ENCODE data around the gene ANO8.

ANO8 gene

DNA sequence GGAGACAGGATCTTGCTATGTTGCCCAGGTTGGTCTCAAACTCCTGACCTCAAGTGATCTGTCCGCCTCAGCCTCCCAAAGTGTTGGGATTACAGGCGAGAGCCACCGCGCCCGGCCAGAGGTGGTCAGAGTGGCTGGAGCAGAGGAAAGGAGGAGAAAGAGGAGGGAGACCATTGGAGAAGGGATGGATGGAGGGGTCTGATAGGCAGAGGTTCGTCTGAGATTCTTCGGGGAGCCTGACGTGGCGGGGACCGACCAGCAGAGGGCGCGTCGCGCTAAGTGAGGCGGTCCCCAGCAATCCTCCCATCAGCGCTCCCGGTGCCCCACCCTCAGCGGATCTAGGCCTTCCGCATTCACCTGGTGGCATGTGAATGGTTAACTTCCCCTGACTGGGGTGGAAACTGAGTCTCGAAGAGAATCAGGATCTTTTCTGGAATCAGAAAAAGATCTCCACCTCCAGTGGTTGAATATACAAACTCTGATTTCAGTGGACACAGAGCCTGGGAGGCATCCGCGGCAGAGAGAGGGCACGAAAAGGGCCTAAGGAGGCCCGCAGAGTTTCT, 11.5 kb upstream of the ANO8 start:
- DNase-seq (ENCODE audit: low read depth in 3 of 3, low spot score in 1 of 3): peak in 2 of 3 donors; percentile 59 to 79

DNA sequence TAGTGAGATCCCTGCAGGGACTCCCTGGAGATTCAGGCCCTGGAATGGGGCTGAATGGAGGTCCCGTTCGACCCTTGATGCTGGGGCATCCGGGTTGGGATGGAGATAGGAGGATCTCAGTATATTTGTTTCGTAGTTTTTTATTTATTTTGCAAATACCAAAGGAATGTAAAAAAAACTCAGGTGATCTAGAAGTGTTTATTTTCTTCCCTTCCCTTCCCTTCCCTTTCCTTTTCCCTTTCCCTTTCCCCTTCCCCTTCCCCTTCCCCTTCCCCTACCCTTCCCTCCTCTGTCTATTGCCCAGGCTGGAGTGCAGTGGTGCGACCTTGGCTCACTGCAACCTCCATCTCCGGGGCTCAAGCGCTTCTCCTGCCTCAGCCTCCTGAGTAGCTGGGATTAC, 7.2 kb upstream of the ANO8 start:
- no peak for DNase-seq (ENCODE audit: low read depth in 3 of 3, low spot score in 1 of 3)

DNA sequence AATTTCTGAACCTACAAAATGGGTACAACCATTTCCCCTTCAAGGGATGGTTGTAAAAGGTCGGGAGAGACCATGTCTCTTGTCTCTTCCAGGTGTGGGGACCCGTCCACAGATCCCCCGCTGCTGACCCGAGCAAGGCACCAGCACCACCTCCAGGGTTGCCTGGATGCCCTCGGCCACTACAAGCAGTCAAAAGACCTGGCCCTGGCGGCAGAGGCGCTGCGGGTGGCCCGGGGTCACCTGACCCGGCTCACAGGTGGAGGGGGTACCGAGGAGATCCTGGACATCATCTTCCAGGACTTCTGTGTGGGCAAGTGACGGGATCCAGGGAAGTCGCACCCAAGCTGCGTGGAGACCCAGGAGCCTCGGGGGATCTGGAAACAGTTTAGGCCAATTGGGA, 6.7 kb upstream of the ANO8 start:
- no peak for DNase-seq (ENCODE audit: low read depth in 3 of 3, low spot score in 1 of 3)

DNA sequence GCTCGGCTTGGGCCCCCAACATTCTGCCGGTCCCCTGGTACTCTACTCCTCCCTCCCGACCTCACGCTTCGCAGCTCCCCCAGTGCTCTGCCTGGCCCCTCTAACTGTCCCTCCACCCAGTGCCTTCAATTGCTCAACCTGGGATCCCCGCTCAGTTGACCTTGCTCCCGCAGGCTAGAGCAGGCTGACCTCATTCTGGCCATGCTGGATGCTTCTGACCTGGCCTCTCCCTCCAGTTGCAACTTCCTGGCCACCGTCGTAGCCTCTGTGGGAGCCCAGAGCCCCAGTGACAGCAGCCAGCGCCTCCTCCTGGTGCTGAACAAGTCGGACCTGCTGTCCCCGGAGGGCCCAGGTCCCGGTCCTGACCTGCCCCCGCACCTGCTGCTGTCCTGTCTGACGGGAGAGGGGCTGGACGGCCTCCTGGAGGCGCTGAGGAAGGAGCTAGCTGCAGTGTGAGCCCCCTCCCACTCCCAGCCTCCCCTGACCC, 6.3 kb upstream of the ANO8 start:
- DNase-seq (ENCODE audit: low read depth in 3 of 3, low spot score in 1 of 3): no peak

GRCh38 chr19:17340302-17340870, 5.7 kb upstream of the ANO8 start:
- no peak for DNase-seq (ENCODE audit: low read depth in 3 of 3, low spot score in 1 of 3)

DNA sequence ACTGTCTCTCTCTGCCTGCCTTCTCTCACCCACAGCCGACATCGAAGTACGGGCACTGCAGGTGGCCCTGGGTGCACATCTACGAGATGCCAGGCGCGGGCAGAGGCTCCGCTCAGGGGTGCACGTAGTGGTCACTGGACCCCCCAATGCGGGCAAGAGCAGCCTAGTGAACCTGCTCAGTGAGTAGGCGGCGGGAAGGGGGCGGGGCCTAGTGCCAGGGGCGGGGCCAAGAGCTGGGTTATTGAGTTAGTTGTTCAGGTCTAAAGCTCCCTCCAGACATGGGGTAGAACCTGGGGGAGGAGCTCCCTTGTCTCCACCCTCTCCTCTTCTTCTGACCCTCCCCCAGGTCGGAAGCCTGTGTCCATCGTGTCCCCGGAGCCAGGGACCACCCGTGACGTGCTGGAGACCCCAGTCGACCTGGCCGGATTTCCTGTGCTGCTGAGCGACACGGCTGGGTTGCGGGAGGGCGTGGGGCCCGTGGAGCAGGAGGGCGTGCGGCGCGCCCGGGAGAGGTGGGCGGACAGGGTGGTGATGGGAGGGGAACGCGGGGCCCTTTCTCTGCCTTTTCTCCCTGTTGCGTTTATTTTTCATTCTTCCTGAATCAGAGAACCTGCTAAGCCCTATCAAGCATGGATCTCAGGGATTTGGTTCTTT, 4.6 kb upstream of the ANO8 start:
- DNase-seq (ENCODE audit: low read depth in 3 of 3, low spot score in 1 of 3): peak in 1 of 3 donors; percentile 60

GRCh38 chr19:17338433-17339078, 3.9 kb upstream of the ANO8 start:
- no peak for DNase-seq (ENCODE audit: low read depth in 3 of 3, low spot score in 1 of 3)

- DNase-seq (ENCODE audit: low read depth in 3 of 3, low spot score in 1 of 3): no peak
These were observed 3.2 kb upstream of the ANO8 start for GRCh38 chr19:17337675-17338432.

GRCh38 chr19:17336872-17337674, 2.4 kb upstream of the ANO8 start, which contains the start of gene GTPBP3:
TSS of gene GTPBP3 (plus strand) at chr19:17337553. CDS start at chr19:17337612, 59 bp downstream.
- DNase-seq (ENCODE audit: low read depth in 3 of 3, low spot score in 1 of 3): peak; percentile 87 to 91 (median 89)

DNA sequence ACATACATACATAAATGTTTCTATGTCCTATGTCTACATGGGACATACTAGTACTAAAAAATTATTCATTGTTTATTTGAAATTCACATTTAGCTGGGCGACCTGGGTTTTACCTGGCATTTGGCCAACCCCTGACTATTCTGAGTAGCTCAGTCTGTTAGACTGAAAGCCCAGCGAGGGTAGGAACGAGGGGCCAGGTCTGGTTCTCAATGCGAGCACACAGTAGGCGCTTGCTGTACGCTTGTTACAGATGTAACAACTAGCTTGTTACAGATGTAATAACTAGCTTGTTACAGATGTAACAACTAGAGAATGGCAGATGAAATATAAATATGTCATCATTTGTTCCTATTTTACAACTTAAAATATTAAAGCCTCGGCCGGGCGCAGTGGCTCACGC, 920 bp upstream of the ANO8 start:
- DNase-seq (ENCODE audit: low read depth in 3 of 3, low spot score in 1 of 3): no peak

GRCh38 chr19:17333611-17334413, 843 bp downstream of the ANO8 start:
- DNase-seq (ENCODE audit: low read depth in 3 of 3, low spot score in 1 of 3): peak; percentile 43 to 55 (median 54)

DNA sequence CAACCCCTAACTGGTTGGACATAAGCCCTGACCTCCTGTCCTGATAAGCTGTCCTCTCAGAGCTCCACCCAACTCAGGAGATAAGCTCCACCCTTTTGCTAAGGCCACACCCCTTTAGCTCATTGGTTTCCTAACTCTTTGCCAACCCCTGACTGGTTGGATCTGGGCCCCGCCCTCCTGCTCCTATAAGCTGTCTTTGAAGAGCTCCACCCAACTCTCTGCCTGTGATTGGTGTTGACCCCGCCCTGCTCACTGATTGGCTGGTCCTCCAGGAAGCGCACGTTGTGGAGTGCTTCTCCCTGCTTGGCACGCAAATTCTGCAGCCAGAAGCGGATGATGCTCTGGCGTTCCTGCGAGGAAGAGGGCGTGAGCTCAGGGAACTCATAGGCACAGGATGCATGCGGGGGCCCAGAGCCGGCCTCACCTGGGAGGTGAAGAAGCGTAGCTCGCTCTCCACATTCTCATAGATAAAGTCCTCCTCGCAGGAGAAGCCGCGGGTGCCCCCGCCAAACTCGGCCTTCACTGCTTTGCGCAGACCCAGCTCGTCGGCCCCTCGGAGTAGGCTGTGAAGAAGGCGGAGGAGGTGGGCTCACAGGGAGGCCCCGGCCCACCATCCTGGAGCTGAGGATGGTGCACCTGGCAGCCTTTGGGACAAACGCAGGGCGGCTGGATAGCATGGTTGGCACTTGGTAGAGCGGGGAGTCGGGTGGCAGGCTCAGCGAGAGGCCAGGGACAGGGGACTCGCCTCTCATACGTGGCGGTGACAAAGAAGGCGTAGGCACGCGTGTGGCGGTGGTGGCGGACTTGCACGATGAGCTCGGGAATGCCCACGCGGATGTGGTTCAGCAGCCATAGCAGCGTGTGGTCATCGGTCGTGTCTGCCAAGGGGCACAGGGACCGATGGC, 1.7 kb downstream of the ANO8 start:
- DNase-seq (ENCODE audit: low read depth in 3 of 3, low spot score in 1 of 3): no peak

DNA sequence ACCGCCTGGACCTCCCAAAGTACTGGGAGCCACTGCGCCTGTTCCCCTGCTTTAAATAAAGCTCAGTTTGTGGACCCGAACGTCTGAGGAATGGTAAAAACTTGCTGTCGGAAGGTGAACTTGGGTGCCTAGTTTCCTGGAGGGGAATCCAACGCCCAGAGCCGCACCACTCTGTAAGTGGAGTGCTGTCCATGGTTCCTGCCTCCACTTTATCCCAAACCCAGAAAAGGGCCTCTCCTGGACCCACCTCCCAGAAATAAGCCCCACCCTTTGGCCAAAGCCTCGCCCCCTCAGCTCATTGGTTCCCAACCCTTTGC, 2.3 kb downstream of the ANO8 start:
- DNase-seq (ENCODE audit: low read depth in 3 of 3, low spot score in 1 of 3): no peak

- DNase-seq (ENCODE audit: low read depth in 3 of 3, low spot score in 1 of 3): no peak
These were observed 3.6 kb downstream of the ANO8 start for GRCh38 chr19:17331045-17331558.

DNA sequence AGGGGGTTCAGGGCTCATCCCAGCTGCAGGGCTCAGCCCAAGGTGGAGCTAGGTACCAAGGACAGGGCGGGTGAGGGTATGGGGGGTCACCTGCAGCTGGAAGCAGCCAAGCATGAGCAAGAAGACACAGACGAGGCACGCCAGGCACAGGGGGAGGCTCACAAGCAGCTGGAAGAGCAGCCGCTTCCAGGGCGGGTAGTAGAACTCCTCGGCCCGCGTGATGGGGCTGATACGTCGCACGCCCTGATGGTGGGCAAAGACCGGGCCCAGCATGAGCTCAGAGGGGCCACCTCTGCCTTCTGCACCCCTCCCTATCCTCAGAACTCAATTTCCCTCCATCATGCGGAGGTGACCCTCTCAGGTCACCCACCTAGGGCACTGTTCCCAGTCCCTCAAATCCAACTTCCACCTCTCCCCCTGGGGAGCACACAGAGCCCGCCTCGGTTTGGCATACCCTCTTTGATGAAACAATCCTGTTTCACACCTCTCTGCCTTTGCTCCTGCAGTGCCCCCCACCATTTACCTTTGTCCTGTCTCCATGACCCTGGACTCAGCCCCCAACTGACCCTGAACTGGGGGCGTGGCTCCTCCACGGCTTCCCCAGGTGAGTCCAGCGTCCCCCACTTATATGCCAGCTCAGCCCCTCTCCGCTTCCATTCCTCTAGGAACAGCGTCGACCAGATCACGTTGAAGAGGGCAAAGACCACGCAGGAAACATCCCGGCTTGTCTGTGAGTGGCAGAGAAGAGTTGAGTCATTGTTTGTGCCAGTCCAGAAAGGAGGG, 4.2 kb downstream of the ANO8 start:
- DNase-seq (ENCODE audit: low read depth in 3 of 3, low spot score in 1 of 3): no peak

GRCh38 chr19:17329366-17330261, 5.0 kb downstream of the ANO8 start:
- no peak for DNase-seq (ENCODE audit: low read depth in 3 of 3, low spot score in 1 of 3)

Data from stimulated activated CD4-positive, alpha-beta T cell treated with anti-CD3 and anti-CD28 coated beads, TNF-alpha, amount 100 ng/mL, for 1 hour (primary cell).